CD8-positive, alpha-beta memory T cell (primary cell): Measurements from ENCODE around the gene SPATA17. TPM values are rescaled to one million over a fixed set of nuclear protein-coding genes. Genes with fewer than 3 reads are reported as not detected.

Experiments
- CTCF ChIA-PET: fragments of 350-600 bp; sonication (Branson Sonifier 250); formaldehyde crosslinking; loops from one replicate; lab custom pipeline; 2021; ENCODE audit warnings: antibody characterized with exemption; lab: Charles Lee
- POLR2A ChIA-PET: fragments of 350-600 bp; sonication (Branson Sonifier 250); formaldehyde crosslinking; loops from one replicate; lab custom pipeline; 2021; ENCODE audit warnings: antibody characterized with exemption; lab: Charles Lee
- DNase-seq, 5 donors: peaks; one replicate each; pipeline versions ENCODE4 v3.0.0 to v3.0.0-alpha.2; 2020 to 2022; ENCODE audit warnings: mixed read lengths in 1 of 5
- H3K27ac ChIP-seq: one replicate; pipeline ENCODE4 v1.7.0; 2013; ENCODE audit warnings: low read depth, mild to moderate bottlenecking, low read length, moderate library complexity
- H3K27me3 ChIP-seq: 2 replicates; pipeline ENCODE4 v1.7.0; 2013; ENCODE audit warnings: low read length, mild to moderate bottlenecking; ENCODE audit not compliant: insufficient read depth, poor library complexity, severe bottlenecking
- H3K36me3 ChIP-seq: 2 replicates; pipeline ENCODE4 v1.7.0; 2013; ENCODE audit warnings: mild to moderate bottlenecking, low read length, moderate library complexity; ENCODE audit not compliant: insufficient read depth
- H3K4me1 ChIP-seq: 2 replicates; pipeline ENCODE4 v1.7.0; 2013; ENCODE audit warnings: mild to moderate bottlenecking, low read length, moderate library complexity; ENCODE audit not compliant: insufficient read depth
- H3K4me3 ChIP-seq: 2 replicates; pipeline ENCODE4 v1.7.0; 2013; ENCODE audit warnings: mild to moderate bottlenecking, low read length
- H3K9me3 ChIP-seq: 2 replicates; pipeline ENCODE4 v1.7.0; 2013; ENCODE audit warnings: mild to moderate bottlenecking, low read length
- H3K27ac Mint-ChIP-seq, 8 donors: one replicate each; pipeline ENCODE4 v1.8.0; 2020 to 2021; ENCODE audit warnings: mixed read lengths in 8 of 8, mild to moderate bottlenecking in 6 of 8, inconsistent platforms in 3 of 8, moderate library complexity in 3 of 8
- H3K27me3 Mint-ChIP-seq, 2 donors: one replicate each; pipeline ENCODE4 v1.8.0; 2020 to 2021; ENCODE audit warnings: mixed read lengths in 2 of 2, mild to moderate bottlenecking in 1 of 2, moderate library complexity in 1 of 2
- H3K36me3 Mint-ChIP-seq, 3 donors: one replicate each; pipeline ENCODE4 v1.8.0; 2020 to 2021; ENCODE audit warnings: mixed read lengths in 3 of 3, inconsistent platforms in 1 of 3, mild to moderate bottlenecking in 1 of 3
- H3K4me1 Mint-ChIP-seq, 3 donors: one replicate each; pipeline ENCODE4 v1.8.0; 2020 to 2021; ENCODE audit warnings: mixed read lengths in 3 of 3, inconsistent platforms in 1 of 3, mild to moderate bottlenecking in 1 of 3
- H3K4me3 Mint-ChIP-seq, 7 donors: one replicate each; pipeline ENCODE4 v1.8.0; 2020 to 2021; ENCODE audit warnings: mixed read lengths in 7 of 7, mild to moderate bottlenecking in 6 of 7, moderate library complexity in 4 of 7, inconsistent platforms in 2 of 7
- H3K9me3 Mint-ChIP-seq, 5 donors: one replicate each; pipeline ENCODE4 v1.8.0; 2020 to 2022; ENCODE audit warnings: mixed read lengths in 5 of 5, mild to moderate bottlenecking in 3 of 5, moderate library complexity in 2 of 5, inconsistent platforms in 1 of 5
- polyA plus RNA-seq: library from polyadenylated mRNA; unstranded; fragments of 300-500 nt; fragmentation: Illumina TruSeq; gene quantifications from one replicate; pipeline ENCODE4 v1.2.3, GENCODE V29; 2021
- total RNA-seq, 2 experiments: library from RNA; stranded (reverse); gene quantifications; one replicate each; pipeline ENCODE4 v1.2.3, GENCODE V29; 2021

The SPATA17 gene
- total and polyA plus RNA-seq, 3 experiments from 2014 or later = 0.33 TPM; not detected in 2

DNA sequence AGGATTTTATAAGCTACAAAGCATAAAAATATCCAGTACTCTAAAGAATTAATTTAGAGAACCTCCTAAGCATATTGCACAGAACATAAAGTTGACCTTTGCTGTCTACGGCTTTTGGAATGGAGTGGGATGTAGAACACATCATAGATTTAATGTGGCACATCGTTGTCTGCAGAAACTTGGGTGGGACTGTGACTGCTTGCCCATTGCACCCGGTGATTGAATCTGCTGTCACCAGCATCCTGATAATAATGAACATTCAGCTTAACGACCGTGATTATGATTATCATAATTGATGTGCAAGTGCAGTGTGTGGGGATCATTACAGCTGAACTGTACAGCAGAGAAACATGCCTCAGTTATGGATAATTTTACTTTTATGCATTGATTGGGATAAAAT lies 181.9 kb downstream of the SPATA17 start:
- Histone ChIP-seq H3K27ac (no peak overlapping the region), H3K36me3 (no peaks in the 10 kb centered on the region), H3K27me3 (no peaks in the 10 kb centered on the region), H3K4me1 (no peaks in the 10 kb centered on the region), H3K4me3 (no peak overlapping the region), H3K9me3 (no peaks in the 10 kb centered on the region)
- Mint-ChIP-seq H3K9me3 (peaks cover 2 to 22% (median 5%) of the 10 kb centered on the region in 5 donors), H3K27me3 (no peaks in the 10 kb centered on the region), H3K36me3 (no peaks in the 10 kb centered on the region), H3K4me3 (no peak overlapping the region), H3K4me1 (no peaks in the 10 kb centered on the region), H3K27ac (no peak overlapping the region)
- no peak for DNase-seq
- ChIA-PET CTCF (no interaction called here), POLR2A (no interaction called here)

- Histone ChIP-seq H3K36me3 (no peaks in the 10 kb centered on the region), H3K4me3 (no peak overlapping the region), H3K9me3 (no peaks in the 10 kb centered on the region), H3K4me1 (no peaks in the 10 kb centered on the region), H3K27ac (no peak overlapping the region), H3K27me3 (no peaks in the 10 kb centered on the region)
- no peaks in the 10 kb centered on the region for H3K27me3 Mint-ChIP-seq
- no peak overlapping the region for H3K4me3 Mint-ChIP-seq
- no peaks in the 10 kb centered on the region for H3K4me1 Mint-ChIP-seq
- H3K27ac Mint-ChIP-seq = no peak overlapping the region
- H3K36me3 Mint-ChIP-seq = no peaks in the 10 kb centered on the region
- POLR2A ChIA-PET = no interaction called here
- CTCF ChIA-PET = no interaction called here
- peaks cover 0 to 4% (median 0%) of the 10 kb centered on the region in 5 donors for H3K9me3 Mint-ChIP-seq
- no peak for DNase-seq
Observed at GRCh38 chr1:217837691-217838090, 206.5 kb downstream of the SPATA17 start.

GRCh38 chr1:217839161-217839560 lies 208.0 kb downstream of the SPATA17 start:
- DNase-seq = no peak
- Histone ChIP-seq H3K4me3 (no peak overlapping the region), H3K27me3 (no peaks in the 10 kb centered on the region), H3K4me1 (no peaks in the 10 kb centered on the region), H3K27ac (no peak overlapping the region), H3K36me3 (no peaks in the 10 kb centered on the region), H3K9me3 (no peaks in the 10 kb centered on the region)
- no peaks in the 10 kb centered on the region for H3K4me1 Mint-ChIP-seq
- H3K27me3 Mint-ChIP-seq = peaks cover 0 to 2% of the 10 kb centered on the region in 2 donors
- no peaks in the 10 kb centered on the region for H3K36me3 Mint-ChIP-seq
- no peak overlapping the region for H3K4me3 Mint-ChIP-seq
- ChIA-PET POLR2A (no interaction called here), CTCF (no interaction called here)
- peaks cover 0 to 2% (median 0%) of the 10 kb centered on the region in 5 donors for H3K9me3 Mint-ChIP-seq
- H3K27ac Mint-ChIP-seq = no peak overlapping the region

DNA sequence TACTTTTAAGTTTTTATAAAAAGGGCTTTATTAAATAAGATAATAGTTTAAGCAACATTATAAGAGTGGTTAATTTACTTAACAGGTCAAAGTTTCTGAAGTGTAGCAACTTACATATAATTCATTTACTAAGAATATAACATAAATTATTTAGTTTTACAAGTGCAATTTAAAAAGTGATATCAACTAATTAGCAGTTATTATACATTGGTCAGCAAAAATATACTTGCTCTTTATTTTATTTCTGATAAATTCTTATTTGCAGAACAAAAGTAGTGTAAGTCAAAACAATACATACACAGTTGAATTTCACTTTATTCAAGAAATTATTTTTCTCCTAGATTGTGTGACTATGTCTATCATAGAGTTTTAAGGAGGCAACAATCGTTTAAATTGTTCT lies 215.6 kb downstream of the SPATA17 start:
- DNase-seq = no peak
- Mint-ChIP-seq H3K9me3 (peaks cover 0 to 5% (median 0%) of the 10 kb centered on the region in 5 donors), H3K27ac (no peak overlapping the region), H3K36me3 (no peaks in the 10 kb centered on the region), H3K4me3 (no peak overlapping the region), H3K27me3 (peaks cover 0 to 2% of the 10 kb centered on the region in 2 donors), H3K4me1 (no peaks in the 10 kb centered on the region)
- Histone ChIP-seq H3K27ac (no peak overlapping the region), H3K36me3 (no peaks in the 10 kb centered on the region), H3K4me3 (no peak overlapping the region), H3K27me3 (no peaks in the 10 kb centered on the region), H3K4me1 (no peaks in the 10 kb centered on the region), H3K9me3 (no peaks in the 10 kb centered on the region)
- ChIA-PET POLR2A (no interaction called here), CTCF (no interaction called here)

DNA sequence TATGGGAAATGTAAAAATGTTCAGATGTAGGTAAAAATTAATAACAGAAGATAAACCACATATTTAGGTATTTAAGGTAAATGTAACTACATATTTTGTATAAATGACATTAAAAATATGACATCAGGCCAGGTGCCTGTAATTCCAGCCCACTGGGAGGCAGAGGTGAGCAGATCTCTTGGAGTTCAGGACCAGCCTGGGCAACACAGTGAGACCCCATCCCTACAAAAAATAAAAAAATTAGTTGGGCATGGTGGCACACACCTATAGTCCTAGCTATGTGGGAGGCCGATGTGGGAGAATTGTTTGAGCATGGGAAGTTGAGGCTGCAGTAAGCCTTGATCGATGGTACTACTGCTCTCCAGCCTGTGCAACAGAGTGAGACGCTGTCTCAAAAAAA lies 216.5 kb downstream of the SPATA17 start:
- peak overlapping the region in 1 of 7 donors; percentile 48 for H3K4me3 Mint-ChIP-seq
- no peak overlapping the region for H3K27ac ChIP-seq
- no peaks in the 10 kb centered on the region for H3K9me3 ChIP-seq
- H3K4me3 ChIP-seq = no peak overlapping the region
- no peak overlapping the region for H3K27ac Mint-ChIP-seq
- DNase-seq = no peak
- ChIA-PET POLR2A (no interaction called here), CTCF (no interaction called here)
- H3K27me3 ChIP-seq = no peaks in the 10 kb centered on the region
- no peaks in the 10 kb centered on the region for H3K4me1 Mint-ChIP-seq
- H3K36me3 Mint-ChIP-seq = no peaks in the 10 kb centered on the region
- peaks cover 0 to 2% of the 10 kb centered on the region in 2 donors for H3K27me3 Mint-ChIP-seq
- H3K4me1 ChIP-seq = no peaks in the 10 kb centered on the region
- H3K9me3 Mint-ChIP-seq = peaks cover 0 to 5% (median 0%) of the 10 kb centered on the region in 5 donors
- H3K36me3 ChIP-seq = no peaks in the 10 kb centered on the region

GRCh38 chr1:217856342-217857034 lies 225.3 kb downstream of the SPATA17 start:
- H3K27me3 Mint-ChIP-seq = no peaks in the 10 kb centered on the region
- no peaks in the 10 kb centered on the region for H3K36me3 Mint-ChIP-seq
- CTCF ChIA-PET = no interaction called here
- H3K27ac Mint-ChIP-seq = no peak overlapping the region
- Histone ChIP-seq H3K4me1 (no peaks in the 10 kb centered on the region), H3K9me3 (no peaks in the 10 kb centered on the region), H3K27ac (no peak overlapping the region), H3K4me3 (no peak overlapping the region), H3K36me3 (no peaks in the 10 kb centered on the region), H3K27me3 (no peaks in the 10 kb centered on the region)
- no peak for DNase-seq
- POLR2A ChIA-PET = no interaction called here
- H3K4me3 Mint-ChIP-seq = no peak overlapping the region
- H3K4me1 Mint-ChIP-seq = no peaks in the 10 kb centered on the region
- peaks cover 0 to 15% (median 6%) of the 10 kb centered on the region in 5 donors for H3K9me3 Mint-ChIP-seq

- H3K4me1 ChIP-seq = no peaks in the 10 kb centered on the region
- H3K4me3 Mint-ChIP-seq = no peak overlapping the region
- H3K4me1 Mint-ChIP-seq = no peaks in the 10 kb centered on the region
- DNase-seq = no peak
- no peak overlapping the region for H3K27ac Mint-ChIP-seq
- H3K9me3 ChIP-seq = no peaks in the 10 kb centered on the region
- H3K36me3 Mint-ChIP-seq = no peaks in the 10 kb centered on the region
- POLR2A ChIA-PET = no interaction called here
- H3K9me3 Mint-ChIP-seq = peaks cover 0 to 15% (median 6%) of the 10 kb centered on the region in 5 donors
- H3K27me3 Mint-ChIP-seq = no peaks in the 10 kb centered on the region
- no peak overlapping the region for H3K4me3 ChIP-seq
- no peaks in the 10 kb centered on the region for H3K27me3 ChIP-seq
- CTCF ChIA-PET = no interaction called here
- no peak overlapping the region for H3K27ac ChIP-seq
- no peaks in the 10 kb centered on the region for H3K36me3 ChIP-seq
Observed at GRCh38 chr1:217857061-217857460, 225.9 kb downstream of the SPATA17 start.

GRCh38 chr1:217861658-217862057 lies 230.5 kb downstream of the SPATA17 start:
- peaks cover 0 to 20% (median 3%) of the 10 kb centered on the region in 5 donors for H3K9me3 Mint-ChIP-seq
- ChIA-PET CTCF (no interaction called here), POLR2A (no interaction called here)

More at GRCh38 chr1:217861658-217862057, 230.5 kb downstream of the SPATA17 start:
- Histone ChIP-seq H3K9me3 (no peaks in the 10 kb centered on the region), H3K27me3 (no peaks in the 10 kb centered on the region), H3K4me3 (no peak overlapping the region), H3K27ac (no peak overlapping the region), H3K36me3 (no peaks in the 10 kb centered on the region), H3K4me1 (no peaks in the 10 kb centered on the region)
- H3K27ac Mint-ChIP-seq = no peak overlapping the region
- no peaks in the 10 kb centered on the region for H3K36me3 Mint-ChIP-seq
- no peak for DNase-seq
- H3K4me3 Mint-ChIP-seq = no peak overlapping the region
- no peaks in the 10 kb centered on the region for H3K27me3 Mint-ChIP-seq
- no peaks in the 10 kb centered on the region for H3K4me1 Mint-ChIP-seq
